HG03565 (cell line): ENCODE measurements around the gene SEC31B.
A peak's percentile ranks its signal among the peaks of the same experiment; 100 is the strongest.

ENCODE experiments used
- ATAC-seq: cut with Tn5 transposase; IDR thresholded peaks from one replicate; pipeline ENCODE4 v1.9.1; 2021; ENCODE audit warnings: mild to moderate bottlenecking, moderate library complexity; ENCODE audit not compliant: unreplicated experiment

Gene SEC31B

DNA sequence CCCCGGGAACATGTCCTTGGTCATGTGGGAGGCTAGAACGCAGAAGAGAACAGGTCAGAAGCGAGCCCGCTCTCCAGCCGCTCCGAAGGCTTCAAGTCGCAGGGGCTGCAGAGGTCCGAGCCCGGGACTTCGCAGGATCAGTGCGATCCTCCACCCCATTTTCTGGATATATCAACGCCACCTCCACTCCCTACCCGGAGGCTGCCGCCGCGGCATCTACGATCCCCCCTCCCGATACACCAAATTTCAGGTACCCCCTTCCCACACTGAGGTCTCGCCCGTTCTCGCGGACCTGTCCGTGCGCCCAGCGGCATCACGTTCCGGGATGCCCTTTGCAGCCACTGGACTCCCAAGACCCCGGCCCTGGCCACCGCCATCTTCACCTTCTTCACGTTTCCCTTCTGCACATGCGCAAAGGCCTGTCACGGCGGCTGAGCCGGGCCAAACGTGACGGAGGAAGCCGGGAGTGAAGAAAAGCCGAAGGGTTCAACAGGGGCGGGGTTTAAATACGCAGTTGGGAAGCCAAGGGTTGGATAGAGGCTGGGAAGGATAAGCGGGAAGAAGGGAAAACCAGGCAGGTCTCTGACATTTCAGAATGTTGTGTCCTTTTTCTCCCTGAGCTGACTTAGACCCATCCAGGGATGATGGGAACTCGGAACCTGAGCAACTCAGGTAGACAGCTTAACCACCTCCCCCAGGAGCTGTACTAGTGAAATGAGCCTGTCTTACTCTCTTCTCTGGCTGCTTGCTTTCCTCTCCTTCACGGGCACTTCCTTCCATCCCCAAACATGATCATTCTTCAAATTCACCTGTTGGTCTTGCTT is 10.0 kb upstream of the SEC31B start, which contains the start of gene NDUFB8:
TSS of gene NDUFB8 (minus strand) at position 397 of the 824 bp plus-strand sequence. CDS start at position 377, 20 bp downstream.
- peak; percentile 47 for ATAC-seq

DNA sequence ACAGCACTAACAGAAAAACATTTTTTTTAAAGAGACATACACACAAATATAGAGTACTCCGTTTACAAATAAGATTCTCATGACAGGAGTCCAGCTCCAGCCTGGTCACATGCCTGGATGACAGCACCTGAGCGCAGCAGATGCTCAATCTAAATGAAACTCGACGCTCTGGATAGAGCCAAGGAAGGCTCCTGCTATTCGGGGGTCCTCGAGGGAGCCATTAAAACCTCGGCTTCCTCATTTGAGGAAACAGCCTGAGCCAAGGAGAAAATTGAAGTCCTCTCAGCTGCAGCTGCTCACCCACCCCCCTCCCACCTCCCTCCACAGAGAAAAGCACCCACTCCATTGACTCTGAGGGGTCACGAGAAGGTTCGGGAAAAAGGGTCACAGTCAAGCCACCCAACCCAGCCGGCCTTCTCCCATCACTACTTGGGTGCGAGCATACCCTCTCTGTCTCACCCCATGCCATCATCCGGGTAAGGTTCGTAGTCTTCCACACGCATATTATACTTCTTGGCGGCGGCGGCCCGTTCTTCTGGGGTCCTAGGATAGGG is 9.3 kb upstream of the SEC31B start:
- no peak for ATAC-seq

- no peak for ATAC-seq
Observed at GRCh38 chr10:100528123-100528886, 8.6 kb upstream of the SEC31B start.

- no peak for ATAC-seq
Observed at GRCh38 chr10:100524638-100525037, 5.0 kb upstream of the SEC31B start.

- ATAC-seq = no peak
Observed at GRCh38 chr10:100524206-100524605, 4.5 kb upstream of the SEC31B start.

DNA sequence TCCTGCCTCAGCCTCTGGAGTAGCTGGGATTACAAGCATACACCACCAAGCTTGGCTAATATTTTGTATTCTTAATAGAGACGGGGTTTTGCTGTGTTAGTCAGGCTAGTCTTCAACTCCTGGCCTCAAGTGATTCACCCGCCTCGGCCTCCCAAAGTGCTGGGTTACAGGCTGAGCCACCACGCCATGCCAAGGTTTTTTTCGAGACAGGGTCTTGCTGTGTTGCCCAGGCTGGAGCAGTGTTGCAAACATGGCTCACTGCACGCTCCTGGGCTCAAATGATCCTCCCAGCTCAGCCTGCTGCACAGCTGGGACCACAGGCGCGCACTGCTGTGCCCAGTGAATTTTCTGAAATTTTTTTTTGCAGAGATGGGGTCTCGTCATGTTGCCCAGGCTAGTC is 3.3 kb upstream of the SEC31B start:
- no peak for ATAC-seq

- no peak for ATAC-seq
Observed at GRCh38 chr10:100522107-100522801, 2.6 kb upstream of the SEC31B start.

GRCh38 chr10:100520811-100521210 is 1.1 kb upstream of the SEC31B start:
- no peak for ATAC-seq

GRCh38 chr10:100518761-100519241 is 860 bp downstream of the SEC31B start:
- no peak for ATAC-seq

GRCh38 chr10:100516847-100517246 is 2.8 kb downstream of the SEC31B start:
- ATAC-seq = no peak

- ATAC-seq = no peak
Observed at GRCh38 chr10:100515612-100516011, 4.0 kb downstream of the SEC31B start.

DNA sequence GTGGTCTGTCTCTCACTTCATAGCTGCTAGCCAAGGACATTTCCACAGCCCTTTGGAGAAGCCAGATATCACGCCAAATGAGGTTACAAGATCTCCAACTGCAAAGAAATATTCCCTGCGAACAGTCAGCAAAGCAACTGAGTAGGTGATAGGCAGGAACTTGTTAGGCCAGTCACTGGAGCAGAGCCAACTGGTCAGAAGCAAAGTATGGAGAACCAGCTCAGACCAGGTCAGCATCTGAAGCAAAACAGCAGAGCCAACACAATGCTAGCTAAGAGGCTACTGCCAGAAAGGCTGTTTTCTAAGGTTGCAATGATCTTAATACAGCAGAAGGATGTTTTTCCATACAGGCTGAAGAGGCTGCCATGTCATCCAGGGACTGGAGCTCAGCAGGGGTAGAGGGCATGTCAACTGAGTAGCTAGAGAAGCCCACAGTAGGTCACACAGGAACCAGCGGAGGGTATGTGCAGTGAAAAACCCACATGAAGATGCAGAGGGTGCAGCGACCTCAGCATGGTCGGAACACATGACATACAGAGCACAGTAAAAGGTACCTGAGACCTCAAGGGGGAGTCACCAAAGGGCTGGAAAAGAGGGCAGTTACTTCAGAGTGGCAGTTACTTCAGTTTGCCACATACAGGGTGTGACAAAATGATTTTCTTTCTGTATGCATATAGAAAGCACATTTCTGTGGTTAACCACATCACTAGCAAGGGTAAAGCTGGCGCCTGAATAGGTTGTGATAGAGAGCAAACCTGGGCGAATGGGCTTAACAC is 8.9 kb downstream of the SEC31B start:
- ATAC-seq = no peak

DNA sequence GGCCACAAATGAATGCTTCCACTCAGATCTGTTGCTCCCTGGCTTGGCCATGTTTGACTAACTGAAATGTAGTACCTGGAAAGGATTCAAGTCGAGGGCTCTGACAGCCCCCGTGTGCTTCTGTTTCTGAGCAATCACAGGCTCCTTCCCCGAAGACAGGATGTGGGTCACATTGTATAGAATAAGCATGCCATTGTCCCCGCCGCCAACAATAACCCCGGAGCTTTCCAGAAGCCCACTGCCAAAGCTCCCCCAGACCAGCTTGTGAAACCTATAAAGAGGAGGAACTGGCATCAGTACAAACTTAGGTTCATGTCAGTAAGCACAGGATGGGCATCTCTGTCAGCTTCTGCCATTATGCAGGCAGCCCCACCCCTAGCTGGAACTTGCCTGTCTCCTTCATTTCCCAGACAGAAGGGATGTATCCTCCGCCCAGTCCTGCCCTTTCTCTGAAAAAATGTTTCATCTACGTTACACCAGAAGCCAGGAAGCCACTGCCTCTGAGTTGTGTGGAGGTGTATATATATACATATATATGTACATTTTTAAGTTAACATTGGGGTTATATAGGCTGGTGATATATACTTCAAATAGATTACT is 10.3 kb downstream of the SEC31B start:
- ATAC-seq = no peak

DNA sequence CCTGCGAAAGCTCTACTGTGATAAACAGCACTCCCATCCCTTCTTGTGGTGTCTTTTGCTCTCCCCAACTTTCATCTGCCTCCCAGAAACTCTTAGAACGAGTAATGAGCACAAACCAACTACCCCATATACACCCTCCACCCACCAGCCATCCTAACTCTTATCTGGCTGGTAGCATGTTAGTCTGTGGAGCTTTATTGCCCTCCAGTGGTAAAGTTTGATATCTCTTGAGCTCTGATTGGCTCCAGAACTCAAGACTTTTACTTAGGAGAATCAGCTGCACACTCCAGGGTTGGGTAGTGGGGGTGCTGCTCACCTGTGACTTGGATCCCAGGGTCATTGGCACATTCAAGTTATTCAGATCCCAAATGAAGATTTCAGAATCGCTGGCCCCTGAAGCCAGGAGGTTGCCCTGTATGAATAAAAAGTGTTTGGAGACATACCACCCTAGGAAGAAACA is 10.9 kb downstream of the SEC31B start:
- ATAC-seq = no peak

DNA sequence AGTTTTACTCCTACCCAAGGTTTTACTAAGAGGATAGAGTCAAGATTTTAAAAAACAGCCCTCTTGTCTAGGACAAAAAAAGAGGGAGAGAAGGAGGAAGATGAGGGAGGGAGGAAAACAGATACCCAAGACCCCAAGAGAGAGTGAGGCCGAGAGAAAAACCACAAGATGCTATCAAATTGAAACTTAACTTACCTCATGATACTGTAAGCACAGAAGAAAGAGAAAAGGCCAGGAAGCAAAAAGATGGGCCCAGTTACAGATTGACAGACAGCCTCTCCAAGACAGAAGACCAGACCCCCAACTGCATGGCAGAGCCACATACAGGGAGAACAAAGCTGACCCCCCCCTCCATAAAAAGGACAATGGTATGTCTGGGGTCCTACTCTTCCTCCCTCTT is 11.4 kb downstream of the SEC31B start:
- no peak for ATAC-seq

DNA sequence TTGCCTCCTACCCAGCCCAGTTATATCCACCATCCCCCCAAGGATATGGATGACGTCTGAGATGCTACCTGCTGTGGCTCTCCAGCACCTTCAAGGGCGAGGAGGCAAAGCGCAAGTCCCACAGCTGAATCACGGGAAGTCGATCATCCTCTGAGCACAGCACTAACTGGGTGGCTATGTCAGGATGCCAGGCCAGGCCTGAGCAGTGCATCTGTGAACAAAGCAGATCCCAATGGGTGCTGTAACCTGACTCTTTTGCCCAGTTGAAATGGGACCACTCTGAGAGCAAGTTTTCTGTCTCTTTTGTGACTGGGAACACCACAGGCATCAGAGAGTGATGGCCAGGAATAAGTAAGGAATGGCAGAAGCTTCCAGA is 12.3 kb downstream of the SEC31B start:
- no peak for ATAC-seq

DNA sequence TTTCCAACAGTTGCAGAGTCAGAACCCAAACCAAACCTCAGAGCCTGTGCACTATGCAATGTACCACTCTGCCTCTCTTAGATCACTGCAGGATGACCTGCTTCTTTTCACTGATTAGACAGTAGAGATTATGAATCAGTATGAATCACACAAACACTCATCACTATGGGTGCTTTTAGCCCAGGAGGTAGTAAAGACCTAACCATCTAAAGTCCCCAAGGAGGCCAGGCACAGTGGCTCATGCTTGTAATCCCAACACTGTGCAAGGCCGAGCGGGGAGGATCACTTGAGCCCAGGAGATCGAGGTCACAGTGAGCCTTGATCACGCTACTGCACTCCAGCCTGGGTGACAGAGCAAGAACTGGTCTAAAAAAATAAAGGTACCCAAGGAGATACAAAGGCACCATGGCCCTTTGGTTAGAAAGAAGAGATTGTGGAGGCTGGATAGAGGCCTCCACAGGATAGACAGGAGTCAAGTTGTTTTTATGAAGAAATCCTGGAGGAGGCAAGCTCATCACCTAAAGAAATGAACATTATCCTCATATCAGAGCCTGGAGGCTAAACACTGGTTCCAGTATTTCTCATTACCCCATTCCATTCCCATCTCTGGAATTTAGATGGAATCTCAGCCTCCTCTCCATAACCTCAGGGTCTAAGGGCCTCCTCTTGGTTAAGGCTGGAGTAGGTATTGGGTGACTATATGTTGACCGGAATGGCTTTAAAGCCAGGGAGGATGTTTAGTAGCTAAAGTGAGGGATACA is 12.9 kb downstream of the SEC31B start:
- no peak for ATAC-seq

GRCh38 chr10:100505164-100505563 is 14.5 kb downstream of the SEC31B start:
- ATAC-seq = no peak

- ATAC-seq = no peak
Observed at GRCh38 chr10:100504096-100504495, 15.6 kb downstream of the SEC31B start.
